ENCODE results near the gene NSUN5. TPM values are rescaled to one million over a fixed set of nuclear protein-coding genes. Genes with fewer than 3 reads are reported as not detected.
A peak's percentile ranks its signal among the peaks of the same experiment; 100 is the strongest.
"Not testable (repeated sequence)": the region's sequence is repeated elsewhere in the genome, so short reads cannot be mapped to it uniquely, and the experiment has no call there.

NSUN5 gene
- total and polyA plus RNA-seq, 9 donors = 3.7 to 24.3 (median 17.9) TPM

DNA sequence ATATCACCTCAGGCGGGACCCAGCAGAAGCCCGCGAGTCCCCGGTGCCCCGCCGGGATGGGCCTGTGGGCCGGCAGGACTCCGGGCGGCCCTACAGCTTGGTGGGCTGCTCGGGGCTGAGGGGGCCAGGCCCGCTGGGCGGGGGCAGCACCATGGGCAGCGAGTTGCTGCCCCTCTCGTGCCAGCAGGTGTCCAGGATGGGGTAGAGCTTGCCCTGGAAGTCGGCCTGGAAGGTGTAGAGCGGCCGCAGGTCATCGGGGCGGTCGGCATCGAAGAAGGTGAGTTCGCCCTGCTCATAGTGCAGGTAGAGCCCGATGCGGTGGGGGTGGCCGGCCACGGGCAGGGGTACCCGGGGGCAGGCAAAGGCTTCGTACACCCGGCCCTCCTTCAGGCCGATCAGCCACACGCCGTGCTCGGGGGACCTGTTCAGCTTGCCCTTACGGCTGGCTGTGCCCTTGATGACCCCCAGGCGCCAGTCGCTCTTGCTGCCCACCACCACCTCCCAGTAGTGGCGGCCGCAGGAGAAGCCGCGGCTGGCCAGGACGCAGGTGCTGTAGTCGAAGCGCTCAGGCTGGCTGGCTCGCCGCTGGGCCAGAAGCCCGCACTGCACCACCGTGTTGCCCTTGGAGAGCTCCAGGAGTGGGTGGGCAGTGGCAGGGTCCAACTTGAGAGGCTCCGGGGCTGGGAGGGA, 4.3 kb upstream of the NSUN5 start:
- TF ChIP-seq EP300 (IDR thresholded peaks at IDR 0.05) (no peak), POLR2A (IDR thresholded peaks at IDR 0.05) (no peak)
- TF ChIP-seq, protein P1, sequence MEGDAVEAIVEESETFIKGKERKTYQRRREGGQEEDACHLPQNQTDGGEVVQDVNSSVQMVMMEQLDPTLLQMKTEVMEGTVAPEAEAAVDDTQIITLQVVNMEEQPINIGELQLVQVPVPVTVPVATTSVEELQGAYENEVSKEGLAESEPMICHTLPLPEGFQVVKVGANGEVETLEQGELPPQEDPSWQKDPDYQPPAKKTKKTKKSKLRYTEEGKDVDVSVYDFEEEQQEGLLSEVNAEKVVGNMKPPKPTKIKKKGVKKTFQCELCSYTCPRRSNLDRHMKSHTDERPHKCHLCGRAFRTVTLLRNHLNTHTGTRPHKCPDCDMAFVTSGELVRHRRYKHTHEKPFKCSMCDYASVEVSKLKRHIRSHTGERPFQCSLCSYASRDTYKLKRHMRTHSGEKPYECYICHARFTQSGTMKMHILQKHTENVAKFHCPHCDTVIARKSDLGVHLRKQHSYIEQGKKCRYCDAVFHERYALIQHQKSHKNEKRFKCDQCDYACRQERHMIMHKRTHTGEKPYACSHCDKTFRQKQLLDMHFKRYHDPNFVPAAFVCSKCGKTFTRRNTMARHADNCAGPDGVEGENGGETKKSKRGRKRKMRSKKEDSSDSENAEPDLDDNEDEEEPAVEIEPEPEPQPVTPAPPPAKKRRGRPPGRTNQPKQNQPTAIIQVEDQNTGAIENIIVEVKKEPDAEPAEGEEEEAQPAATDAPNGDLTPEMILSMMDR (IDR thresholded peaks at IDR 0.05) = no peak
- no peak overlapping the region for H3K4me3 ChIP-seq
- DNase-seq = no peak
- H3K36me3 ChIP-seq = no peaks in the 10 kb centered on the region
- H3K4me1 ChIP-seq (ENCODE audit: insufficient read depth) = peaks cover 5% of the 10 kb centered on the region
- intact Hi-C loops (cut with DNase I) = no loop called here
- WGBS, 3 donors = 90 to 92% (median 92%) methylated on average over 44 to 48 of the region's 48 CpGs
- no peaks in the 10 kb centered on the region for H3K9me3 ChIP-seq
- no peak overlapping the region for H3K27ac ChIP-seq
- no peaks in the 10 kb centered on the region for H3K27me3 ChIP-seq

DNA sequence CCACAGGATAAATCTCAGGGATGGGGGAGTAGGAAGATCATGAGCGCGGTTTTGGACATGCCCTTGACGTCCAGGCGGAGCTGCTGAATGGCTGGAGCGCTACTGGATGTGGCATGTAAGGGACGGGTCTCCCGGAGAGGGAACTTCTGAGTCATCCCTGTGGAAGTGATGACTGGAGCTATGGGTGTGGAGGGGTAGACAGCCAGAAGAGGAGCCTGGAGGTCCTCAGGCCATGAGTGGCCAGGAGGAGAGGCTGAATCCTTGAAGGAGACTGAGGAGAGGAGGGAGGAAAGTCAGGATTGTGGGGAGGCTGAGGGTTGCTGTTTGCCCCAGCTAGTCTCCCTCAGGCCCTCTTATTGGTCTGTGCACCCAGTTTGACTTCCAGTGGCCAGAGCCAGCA, 2.8 kb upstream of the NSUN5 start:
- H3K4me1 ChIP-seq (ENCODE audit: insufficient read depth); H3K27ac ChIP-seq; DNase-seq; H3K4me3 ChIP-seq; intact Hi-C loops (cut with DNase I); H3K9me3 ChIP-seq; H3K36me3 ChIP-seq; H3K27me3 ChIP-seq: not testable (repeated sequence)
- WGBS, 3 donors = 81 to 91% (median 85%) methylated on average over 7 of the region's 7 CpGs

DNA sequence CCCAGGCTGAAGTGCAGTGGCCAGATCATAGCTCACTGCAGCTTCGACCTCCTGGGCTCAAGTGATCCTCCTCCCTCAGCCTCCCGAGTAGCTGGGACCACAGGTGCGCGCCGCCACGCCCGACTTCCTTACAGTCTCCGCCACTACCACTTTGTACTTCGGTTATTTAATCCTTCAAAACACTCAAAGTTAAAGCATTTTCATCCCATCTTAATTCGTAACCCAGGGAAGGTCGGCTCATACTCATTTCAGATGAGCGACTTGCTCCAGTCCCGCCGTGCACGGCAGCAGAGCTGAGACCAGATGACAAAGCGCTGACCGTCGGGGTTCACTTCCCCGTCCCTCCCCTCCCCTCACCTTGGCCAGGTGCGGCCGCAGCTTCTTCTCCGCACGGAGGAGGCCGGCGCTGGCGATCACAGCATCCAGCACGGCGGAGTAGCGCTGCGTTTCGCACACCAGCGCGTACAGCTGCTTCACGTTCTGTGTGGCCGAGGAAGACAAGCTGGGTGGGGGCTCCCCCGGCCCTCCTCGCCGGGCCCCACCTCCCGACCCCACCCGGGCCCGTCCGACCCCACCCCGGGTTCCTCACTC, 457 bp downstream of the NSUN5 start:
- DNase-seq = no peak
- TF ChIP-seq, protein P1 (IDR thresholded peaks at IDR 0.05) = no peak
- no peak for TF ChIP-seq POLR2A (IDR thresholded peaks at IDR 0.05)
- no peak for TF ChIP-seq EP300 (IDR thresholded peaks at IDR 0.05)
- intact Hi-C loops (cut with DNase I) = no loop called here

DNA sequence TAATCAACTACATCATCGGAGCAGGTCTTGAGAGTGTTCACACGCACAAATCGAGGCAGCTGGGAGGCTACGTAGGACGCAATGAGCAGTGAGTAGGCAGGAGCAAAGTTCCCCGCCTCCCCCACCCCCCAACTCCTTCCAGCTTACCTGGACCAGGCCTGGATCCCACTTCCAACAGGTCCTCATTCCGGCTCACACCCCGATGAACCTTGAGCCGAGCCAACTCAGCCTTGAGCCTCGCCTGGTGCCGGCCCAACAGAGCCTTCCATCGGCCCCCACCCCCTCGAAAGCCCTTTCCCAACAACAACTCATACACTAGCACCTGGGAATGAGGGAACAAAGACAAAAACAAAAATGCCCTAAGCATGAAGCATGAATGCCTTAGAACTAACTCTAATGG, 1.2 kb downstream of the NSUN5 start:
- Histone ChIP-seq H3K27me3 (no peaks in the 10 kb centered on the region), H3K4me3 (no peak overlapping the region), H3K9me3 (no peaks in the 10 kb centered on the region), H3K36me3 (no peaks in the 10 kb centered on the region), H3K27ac (no peak overlapping the region), H3K4me1 (ENCODE audit: insufficient read depth) (peaks cover 5% of the 10 kb centered on the region)
- 95 to 96% (median 96%) methylated on average over 13 of the region's 13 CpGs for WGBS, 3 donors
- TF ChIP-seq, protein P1 (IDR thresholded peaks at IDR 0.05) = no peak
- no peak for TF ChIP-seq POLR2A (IDR thresholded peaks at IDR 0.05)
- TF ChIP-seq EP300 (IDR thresholded peaks at IDR 0.05) = no peak
- intact Hi-C loops (cut with DNase I) = no loop called here
- DNase-seq = no peak

More for the DNA sequence above, 457 bp downstream of the NSUN5 start:
- WGBS, 3 donors = 12 to 17% (median 13%) methylated on average over 38 to 43 of the region's 43 CpGs
- H3K9me3 ChIP-seq = no peaks in the 10 kb centered on the region
- no peaks in the 10 kb centered on the region for H3K27me3 ChIP-seq
- H3K4me1 ChIP-seq (ENCODE audit: insufficient read depth) = peaks cover 5% of the 10 kb centered on the region
- peak overlapping the region in 1 of 2 donors; percentile 40 for H3K27ac ChIP-seq
- no peaks in the 10 kb centered on the region for H3K36me3 ChIP-seq
- H3K4me3 ChIP-seq = peak overlapping the region; percentile 59

DNA sequence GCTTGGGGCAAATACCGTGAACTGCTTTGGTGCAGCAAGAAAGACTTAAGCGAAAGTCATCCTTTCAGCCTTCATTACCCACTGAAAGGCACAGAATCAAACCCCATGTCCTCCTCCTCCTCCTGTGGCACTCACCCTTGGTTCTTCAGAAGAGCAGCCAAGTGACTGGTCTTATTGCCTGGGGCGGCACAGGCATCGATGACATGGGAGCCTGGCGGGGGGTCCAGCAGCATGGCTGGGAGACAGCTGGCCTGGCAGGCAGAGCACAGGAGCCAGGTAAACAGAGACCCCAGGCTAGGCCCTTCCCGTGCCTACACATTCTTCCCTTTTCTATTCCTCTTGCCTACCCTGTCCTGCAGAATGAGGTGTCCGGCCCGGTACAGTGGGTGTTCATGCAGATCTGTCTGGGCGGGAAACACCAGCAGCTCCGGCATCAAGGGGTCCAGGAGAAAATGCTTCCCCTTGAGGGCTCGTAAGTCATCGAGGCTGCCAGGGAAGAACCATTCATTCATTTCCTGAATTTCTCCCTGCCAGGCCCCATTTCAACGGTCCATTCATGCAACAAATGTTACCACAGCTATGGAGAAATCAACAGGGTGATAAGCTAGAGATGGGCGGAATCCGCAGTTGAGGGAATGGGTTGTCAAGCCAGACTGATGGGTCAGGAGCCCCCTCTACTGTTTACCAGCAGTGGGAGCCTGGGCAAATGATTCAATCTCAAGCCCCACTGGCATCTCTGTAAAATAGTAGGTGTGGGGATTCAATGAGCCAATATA, 3.8 kb downstream of the NSUN5 start:
- intact Hi-C loops (cut with DNase I); H3K4me1 ChIP-seq (ENCODE audit: insufficient read depth); H3K9me3 ChIP-seq; H3K27ac ChIP-seq; H3K4me3 ChIP-seq; DNase-seq; H3K36me3 ChIP-seq; H3K27me3 ChIP-seq: not testable (repeated sequence)
- WGBS, 3 donors = 85 to 93% (median 90%) methylated on average over 12 to 13 of the region's 15 CpGs

Data from ovary (tissue), 9 donors.